Measurements from ENCODE around the gene CAPSL.
"Not testable (repeated sequence)": the region's sequence is repeated elsewhere in the genome, so short reads cannot be mapped to it uniquely, and the experiment has no call there.

CAPSL gene

DNA sequence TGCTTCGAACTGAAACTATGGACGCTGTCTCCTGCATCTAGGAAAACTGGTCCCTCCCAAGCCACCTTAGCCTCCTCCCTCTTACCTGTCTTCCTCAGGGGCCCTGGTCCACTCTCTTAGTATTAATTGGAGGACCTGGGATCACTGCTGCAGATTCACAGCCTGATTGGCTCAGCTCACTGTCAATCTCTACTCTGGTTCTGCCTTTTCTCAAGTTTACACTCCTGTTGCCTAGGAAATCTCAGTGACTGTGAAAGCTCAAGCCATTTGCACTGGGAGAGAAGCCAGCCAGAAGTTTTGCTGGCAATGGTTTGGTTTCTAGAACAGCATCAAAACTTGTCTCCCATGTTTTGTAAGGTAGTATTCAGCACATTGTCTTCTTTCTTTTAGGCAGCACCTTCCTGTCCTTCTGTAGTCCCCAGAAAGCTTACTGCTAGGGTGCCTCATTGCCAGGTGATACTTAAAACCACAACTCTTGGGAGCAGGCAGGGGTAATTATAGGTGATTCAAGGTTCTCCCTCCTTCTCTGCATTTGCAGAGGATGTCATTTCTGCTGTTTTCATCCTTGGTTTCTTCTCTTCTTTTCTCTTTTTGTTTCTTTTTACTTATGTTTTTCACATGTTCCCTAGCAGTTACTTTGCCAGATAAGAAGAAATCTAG, at the start of gene CAPSL:
TSS of gene CAPSL (minus strand) at position 55 of the 660 bp plus-strand sequence. CDS start 17,502 bp downstream, outside the sequence.
- DNase-seq = no peak

DNA sequence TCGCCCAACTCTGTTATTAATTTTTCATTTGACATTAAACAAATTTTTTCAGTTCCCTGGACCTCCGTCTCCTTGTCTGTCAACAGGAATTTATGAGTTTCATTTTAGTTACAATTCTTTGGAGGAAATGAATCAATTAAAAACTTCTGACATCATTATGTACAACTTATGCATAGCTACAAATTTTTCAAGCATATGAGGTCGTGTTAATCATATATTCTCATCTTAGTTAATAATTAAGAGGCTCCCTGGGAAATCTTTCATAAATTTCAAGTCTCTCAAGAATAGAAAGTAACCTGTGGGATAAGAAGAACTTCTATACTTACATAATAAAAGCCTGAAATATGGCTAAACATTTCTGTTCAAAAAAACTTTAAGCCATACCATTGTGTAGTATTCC, 49.4 kb upstream of the CAPSL start:
- no peak for DNase-seq

DNA sequence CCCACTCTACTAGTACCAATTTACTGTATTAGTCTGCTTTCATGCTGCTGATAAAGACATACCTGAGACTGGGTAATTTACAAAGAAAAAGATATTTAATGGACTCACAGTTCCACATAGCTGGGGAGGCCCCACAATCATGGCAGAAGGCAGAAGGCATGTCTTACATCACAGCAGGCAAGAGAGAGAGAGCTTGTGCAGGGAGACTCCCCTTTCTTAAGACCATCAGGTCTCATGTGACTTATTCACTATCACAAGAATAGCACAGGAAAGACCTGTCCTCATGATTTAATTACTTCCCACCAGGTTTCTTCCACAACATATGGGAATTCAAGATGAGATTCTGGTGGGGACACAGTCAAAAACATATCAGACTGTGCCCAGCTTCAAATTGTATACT, 41.3 kb upstream of the CAPSL start:
- no peak for DNase-seq

DNA sequence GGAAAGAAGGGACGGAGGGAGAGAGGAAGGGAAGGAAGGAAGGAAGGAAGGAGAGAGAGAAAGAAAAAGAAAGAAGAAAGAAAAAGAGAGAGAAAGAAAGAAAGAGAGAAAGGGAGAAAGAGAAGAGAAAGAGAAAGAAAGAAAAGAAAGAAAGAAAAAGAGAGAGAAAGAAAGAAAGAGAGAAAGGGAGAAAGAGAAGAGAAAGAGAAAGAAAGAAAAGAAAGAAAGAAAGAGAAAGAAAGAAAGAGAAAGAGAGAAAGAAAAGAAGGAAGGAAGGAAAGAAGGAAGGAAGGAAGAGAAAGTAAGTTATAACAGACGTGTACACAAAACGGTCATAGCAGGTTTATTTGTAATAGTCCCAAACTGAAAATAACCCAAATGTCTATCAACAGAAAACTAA, 38.4 kb upstream of the CAPSL start:
- not testable (repeated sequence) for DNase-seq

DNA sequence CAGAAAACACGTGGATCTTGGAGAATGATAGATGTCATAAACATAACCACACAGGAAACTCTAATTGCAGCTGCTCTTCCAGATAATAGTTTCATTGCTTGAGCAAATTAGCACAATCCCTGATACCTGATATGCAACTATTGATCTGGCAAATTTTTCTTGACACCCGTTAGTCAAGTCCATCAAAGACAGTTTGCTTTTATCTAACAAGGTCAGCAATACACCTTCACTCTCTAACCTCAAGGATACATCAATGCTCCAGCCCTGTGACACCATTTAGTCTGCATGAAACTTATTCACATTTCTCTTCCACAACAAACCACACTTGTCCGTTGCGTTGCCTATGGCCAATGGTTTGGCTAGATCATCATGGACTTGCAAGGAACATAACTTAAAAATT, 36.1 kb upstream of the CAPSL start:
- DNase-seq = no peak

DNA sequence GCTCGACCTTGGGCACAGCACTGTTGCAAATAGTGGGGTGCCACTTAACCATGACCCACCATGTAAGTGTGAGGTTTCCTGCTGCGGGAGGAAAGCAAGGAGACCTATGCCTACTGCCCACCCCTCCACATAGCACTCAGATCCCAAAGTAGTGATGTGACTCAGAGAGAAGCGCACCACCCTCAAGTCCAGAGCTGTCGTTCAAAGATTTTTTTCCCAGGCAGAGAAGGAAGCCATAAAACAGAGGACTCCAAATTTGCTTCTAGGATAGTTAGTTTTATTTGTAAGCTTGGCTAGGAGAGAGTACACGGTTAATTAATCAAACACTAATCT, 33.4 kb upstream of the CAPSL start:
- no peak for DNase-seq

DNA sequence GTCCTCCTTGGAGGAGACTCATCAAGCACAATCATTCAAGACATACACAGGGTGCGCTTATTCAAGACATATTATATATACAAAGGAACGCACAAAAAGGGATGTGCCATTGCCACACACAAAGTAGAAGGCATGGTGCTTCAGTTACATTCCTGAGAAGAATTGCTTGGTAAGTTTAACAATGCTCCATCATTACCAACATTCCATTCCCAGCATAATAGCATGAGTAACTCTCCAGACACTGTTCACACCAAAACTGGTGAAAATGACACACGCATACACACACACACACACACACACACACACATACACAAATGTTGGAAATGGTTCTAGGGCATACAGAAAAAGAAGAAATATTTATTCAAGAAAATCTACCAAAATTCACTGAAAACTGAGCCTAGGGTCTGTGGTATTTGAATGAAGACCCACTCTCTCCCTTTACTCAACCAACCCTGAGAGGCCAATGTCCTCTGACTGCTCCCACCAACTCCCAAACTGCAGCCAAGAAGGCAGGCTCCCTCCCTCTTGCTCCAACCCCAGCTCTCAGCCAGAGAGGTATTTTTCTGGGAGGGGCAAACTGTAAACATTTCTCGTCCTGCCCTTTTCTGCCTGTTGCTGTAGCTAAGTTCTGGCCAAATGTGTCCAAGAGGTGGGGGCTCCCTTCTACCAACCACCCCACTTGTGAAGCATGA, 32.9 kb upstream of the CAPSL start:
- no peak for DNase-seq

DNA sequence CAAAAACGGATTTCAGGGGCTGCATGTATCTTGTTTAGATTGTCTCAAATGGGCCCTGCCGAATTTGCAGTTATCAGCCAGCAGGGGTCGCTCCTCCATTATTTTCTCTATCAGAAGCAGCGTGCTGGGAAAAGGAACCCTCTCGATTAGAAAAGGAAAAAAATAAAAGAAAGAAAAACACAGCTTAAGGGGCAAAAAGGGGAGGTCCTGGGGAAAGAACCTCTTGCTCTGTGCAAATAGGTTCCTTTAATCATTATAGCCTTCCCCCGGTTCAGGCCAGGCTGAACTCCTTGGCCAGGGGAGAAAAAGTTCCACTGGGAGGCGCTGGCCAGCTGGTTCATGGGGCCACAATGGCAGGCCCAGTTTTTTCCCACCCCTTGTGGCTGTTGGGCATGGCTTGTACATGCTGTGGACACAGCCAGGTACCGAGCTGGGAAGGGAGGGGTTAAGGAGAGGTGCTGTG, 25.0 kb upstream of the CAPSL start:
- peak; percentile 41 for DNase-seq

DNA sequence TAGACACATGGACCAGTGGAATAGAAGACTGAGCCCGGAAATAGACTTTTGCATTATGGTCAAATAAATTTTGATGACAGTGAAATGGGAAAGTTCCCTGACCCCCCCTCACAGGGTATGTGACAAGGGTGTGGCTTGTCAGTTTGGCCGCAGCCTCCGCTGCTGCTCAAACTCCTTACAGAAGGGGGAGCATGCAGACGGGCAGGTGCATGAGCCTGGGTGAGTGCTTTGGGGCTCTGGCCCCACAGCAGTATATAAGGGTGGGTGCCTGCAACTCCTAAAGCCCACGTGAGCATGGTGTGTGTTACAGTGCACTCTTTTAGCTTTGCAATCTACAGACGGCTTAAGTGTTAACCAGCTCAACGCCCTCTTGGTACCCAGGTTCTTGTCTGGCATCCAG, 21.9 kb upstream of the CAPSL start:
- no peak for DNase-seq

DNA sequence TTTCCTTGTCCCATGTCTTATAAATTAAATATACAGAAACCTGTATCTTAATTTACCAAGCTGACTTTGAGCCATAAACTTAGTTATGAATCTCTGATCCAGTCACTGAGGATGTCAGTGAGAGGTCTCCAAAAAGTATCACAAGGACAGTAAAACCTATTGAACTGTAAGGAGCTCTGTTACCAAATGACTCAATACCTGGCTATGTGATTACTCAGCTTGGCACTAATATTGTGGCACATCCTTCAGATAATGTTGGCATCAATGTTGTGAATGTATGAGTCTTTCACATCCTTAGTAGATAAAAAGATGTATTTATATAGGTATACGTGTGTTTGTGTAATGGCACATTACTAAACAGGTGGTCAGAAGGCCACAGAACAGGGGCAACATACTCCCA, 18.0 kb upstream of the CAPSL start:
- DNase-seq = no peak

DNA sequence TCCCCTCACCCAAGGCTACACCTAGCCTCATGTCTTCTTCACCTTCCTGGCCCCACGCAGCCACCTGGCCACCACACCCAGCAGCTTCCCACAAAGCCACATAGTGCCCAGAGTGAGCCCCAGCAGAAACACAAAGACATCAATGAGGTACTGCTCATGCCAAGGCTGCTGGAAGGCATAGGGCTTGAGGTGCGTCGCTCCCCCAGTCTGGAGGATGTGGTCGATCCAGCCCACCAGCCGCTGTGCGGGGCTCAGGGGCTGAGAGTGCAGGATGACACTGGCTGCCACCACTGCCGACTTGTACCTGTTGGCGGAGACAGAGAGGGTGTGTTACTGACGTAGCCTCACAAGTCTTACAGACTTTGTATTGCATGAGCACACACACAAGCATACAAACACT, 15.8 kb upstream of the CAPSL start:
- DNase-seq = peak; percentile 25

DNA sequence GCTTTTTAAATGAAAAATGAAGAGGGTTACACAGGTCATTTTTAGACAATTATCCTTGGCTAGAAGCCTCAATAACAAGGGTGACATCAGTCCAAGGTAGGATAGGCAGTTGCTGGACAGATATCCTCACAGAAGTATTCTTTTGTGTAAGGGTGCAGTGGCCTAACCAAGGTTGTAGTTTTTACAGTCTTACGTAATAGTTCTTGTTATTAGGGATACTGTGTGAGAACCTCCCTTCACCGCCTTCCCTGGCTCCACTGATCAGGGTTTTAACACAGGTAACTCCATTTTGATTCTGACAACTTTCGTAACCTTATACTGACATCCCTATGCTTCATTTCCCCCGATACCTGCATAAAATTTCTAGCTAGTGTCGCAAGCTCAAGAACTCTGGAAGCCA, 8.7 kb upstream of the CAPSL start:
- DNase-seq = no peak

DNA sequence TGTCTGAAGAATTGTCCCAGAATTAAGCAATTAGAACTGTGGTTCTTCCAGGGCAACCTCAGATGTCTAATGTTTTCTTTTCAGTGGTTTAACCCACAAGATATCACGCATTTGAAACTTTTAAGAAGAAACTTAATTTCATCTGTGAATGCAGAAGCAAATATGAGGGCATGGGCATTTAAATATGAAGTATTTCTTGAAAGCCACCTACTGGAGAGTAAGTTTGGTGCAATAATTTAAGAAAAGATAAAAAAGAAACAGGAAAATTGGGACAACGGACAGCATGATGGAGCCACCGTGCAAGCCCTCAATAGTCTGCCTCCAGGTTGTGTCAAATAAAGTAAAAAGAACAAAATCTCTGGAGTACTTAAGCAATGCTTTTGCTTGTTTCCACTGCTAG, 1.2 kb upstream of the CAPSL start:
- DNase-seq = no peak

DNA sequence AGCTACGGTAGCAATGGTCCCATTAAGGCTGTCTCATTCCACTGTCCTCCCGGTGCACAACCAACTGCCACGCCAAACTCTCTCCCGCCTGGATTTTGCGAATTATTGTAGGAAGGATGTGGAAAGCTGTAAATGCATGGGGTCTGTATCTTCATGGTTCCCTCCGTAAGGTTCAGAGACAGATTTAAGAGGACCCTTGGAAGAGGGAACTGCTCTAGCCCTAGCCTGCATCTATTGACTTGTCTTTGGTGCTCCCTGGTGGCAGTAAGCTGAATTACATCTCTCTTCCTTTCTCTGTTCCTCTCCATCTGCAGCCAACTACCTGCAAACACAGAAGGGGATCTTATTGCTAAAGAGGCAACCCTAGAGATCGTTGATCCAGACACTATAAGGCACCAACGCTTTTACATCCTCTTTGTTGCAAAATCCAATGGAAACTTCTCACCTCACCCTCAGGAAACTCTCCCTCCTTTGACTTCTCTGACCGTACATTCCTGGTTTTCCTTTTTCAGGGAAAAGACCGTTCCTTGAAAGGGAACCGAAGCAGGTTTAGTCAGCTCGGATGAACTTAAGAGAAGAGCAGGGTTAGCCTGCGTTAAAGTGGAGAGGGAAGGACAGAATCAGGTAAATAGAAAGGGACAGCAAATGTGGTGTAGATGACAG, 11.9 kb downstream of the CAPSL start:
- peak; percentile 75 for DNase-seq

DNA sequence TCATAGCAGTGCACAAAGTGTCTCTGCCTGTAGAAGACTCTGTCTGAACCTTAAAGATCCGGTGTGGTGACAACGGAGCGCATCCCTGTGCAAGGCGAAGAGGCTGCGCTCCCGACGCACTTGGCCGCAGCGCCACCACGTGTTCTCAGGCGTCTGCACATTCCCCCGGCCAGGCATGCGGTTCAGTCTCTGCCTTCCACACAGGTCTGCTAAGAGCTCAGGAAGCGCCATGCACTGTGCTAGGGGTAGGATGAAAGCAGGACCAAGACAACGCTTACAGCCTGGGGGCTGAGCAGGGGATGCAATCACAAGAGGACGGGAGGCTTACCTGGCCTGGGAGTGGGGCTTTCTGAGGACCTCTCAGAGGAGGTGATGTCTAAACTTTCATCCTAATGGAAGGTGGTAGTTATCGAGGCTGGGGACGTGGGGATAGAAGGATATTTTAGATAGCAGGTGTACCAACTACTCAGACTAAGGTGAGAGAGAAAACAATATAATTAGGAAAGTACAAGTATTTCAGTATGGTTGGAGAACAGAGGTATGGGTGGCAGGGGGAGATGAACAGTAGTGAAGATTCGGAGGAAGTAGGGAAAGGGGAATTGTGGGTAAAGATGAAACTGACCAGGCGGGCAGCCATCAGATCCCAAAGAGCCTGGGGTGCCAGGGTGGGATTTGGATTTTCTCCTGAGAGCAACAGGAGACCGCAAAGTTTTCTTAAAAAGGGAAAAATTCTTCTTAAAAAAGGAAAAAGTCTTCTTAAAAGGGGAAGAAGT, 13.3 kb downstream of the CAPSL start:
- DNase-seq = peak; percentile 88

DNA sequence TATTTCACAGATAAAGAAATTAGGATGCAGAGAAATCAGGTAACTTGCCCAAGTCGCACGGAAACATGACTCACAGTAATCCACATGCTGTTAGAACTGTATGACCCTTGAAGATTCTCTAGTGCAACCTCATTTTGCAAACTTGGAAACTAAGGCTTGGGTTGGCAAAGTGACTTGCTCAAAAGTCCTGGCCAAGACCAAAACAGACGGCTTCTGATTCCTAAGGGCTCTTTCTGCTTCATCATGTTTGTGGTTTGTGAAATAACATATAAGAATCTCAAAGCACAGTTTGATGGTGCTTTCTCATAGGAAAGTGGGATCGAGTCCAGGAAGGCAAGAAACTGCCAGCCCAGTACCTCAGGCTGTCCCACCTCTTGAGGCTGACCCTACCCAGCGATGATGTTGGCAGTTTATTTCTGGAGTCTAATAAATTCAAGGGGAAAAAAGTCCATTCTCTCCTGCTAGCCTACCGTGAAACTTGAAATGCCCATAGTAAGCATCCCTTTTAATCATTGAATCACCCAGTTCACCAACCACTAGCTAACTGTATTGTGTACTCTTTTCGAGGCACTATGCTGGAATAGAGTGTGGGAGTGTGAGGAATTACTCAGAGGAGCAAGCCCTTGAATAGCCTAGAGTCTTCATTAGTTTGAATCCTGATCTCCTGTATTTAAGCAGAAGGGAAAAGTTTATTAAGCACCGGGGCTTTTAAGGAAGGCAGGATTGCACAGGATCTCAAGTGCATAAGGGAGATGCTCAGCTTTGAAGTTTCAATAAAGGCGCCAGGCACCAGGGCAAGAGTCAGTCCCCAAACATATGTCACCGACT, 14.1 kb downstream of the CAPSL start:
- no peak for DNase-seq

DNA sequence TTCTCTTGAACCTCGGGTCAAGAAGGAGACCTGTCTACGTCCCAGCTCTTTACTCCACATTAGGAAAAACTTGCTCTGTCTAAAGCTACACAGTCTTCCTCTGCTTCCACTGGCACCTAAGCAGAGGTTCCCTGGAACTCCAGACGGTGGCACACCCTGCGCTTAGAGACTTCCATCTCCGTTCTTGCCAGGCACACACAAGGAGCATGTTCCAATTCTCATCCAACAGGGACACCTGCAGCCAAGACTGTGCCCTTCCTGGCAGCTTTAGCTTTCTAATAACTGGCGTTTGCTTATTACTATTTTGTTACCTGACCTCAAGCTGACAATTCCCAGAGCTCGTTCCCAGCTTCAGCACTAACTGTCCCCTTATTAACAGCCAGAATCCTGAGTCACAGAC, 16.0 kb downstream of the CAPSL start:
- no peak for DNase-seq

DNA sequence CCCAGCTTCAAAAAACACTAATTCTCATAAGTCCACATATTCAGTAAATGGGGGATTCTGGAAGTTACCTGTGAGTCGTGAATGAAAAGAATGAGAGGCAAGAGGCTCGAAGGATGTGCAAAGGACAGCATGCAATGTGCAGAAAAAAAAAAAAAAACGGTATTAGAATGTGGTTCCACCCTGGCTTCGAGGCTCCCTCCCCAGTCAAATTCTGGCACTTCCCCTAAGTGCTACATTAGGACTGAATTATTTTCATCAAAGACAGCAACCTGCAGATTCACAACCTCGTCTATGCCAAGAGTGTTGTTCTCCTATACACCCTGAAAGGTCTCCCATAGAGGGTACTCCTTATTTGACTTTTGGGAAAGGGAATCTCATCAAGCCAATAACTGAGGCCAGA, 16.5 kb downstream of the CAPSL start:
- no peak for DNase-seq

DNA sequence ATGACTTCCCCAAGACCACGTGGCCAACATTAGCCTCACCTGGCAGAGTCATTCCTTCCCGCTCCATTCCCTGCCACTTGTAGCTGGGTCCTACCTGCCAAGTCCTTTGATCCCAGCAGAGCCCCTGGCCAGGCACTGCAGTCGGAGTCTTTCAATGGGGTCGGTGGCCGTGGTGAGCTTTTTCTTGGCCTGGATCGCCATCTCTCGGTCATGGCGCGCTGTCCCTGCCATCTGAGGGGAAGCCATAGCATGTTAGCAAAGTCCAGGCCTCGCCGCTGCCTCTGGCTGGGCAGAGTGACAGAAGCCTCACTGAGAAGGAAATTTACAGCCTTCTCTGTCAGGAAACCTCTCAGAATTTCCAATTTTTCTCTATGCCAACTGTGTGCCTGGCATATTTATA, 17.5 kb downstream of the CAPSL start:
- DNase-seq = no peak

DNA sequence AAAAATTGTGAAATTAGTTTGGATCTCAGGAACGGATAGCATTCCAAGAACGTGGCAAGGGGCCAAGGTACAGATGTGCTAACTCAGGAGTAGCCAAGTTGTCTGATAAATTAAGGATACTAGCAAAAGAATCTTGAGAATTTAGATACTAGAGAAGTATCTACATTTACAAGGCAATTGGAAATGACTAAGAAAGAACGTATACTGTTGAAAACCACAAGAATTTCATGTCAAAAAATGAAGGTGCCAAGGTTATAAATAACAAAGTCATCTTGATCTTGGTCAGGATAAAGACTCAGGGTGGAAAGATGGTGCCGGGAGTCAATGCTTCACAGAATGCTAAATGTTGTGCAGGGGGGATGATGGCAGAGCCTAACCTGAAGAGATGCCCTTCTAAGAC, 19.2 kb downstream of the CAPSL start:
- DNase-seq = peak; percentile 53

DNA sequence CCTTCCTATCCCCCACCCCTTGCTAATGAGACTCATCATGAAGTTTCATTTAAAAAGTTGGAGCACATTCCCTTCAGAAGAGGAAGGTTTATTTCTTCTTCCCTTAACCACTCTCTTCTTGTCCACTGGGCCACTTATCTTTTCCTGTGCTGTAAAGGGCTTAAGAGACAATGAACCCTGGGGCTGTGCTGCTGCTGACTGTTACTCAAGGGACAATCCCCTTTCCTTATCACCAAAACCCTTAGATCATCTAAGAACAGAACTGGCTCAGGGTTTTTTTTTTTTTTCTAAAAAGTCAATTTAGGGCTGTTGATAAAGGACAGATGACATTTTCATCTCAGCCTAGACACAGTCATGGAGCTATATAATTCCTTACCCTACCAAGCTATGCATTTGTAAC, 29.6 kb downstream of the CAPSL start:
- DNase-seq = no peak

DNA sequence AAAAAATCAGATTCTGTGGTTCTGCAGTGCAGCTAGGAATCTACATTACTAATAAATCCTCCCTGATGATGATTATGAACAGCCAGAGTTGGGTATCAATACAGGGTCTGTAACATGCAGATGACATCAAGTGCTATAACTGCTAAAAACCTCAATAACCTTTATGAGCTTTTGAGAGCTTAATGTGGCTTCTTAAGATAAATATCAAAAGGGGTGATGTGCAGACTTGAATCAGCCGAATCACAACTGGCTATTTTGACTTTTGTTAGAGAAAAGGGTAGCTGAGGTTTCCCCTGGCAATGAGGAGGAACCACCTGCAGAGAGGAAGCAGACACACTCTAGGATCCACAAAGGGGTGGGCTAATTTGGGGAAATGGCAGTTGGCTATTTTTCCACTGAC, 30.2 kb downstream of the CAPSL start:
- DNase-seq = no peak
